ENCODE data around the gene HK2. TPM values are rescaled to one million over a fixed set of nuclear protein-coding genes. Genes with fewer than 3 reads are reported as not detected.

HK2 gene
- total and polyA plus RNA-seq, 2 donors (not counting 3 experiments of a cell fraction or from before 2014, with no cell fraction given), result 3.4 to 13.0 TPM

DNA sequence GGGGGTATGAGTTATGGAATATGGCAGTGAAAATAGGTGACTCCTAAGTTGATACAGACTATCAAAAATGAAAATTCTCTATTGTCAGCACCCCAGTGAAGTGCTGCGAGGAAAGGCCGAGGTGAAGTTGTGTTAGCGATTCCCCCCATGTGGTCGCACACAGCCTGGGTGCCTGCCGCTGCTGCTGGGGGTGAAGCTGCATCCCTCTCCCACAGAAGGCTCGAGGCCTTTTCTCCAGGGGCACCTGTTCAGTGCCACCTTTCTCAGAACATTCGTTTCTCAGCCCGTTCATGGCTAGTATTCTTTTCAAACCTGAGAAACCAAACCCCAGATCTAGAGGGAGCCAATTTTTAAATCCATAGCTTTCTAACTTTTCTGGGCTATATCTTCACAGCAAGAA lies 23.8 kb downstream of the HK2 start:
- Histone ChIP-seq H3K79me2 (ENCODE audit: control insufficient read depth, insufficient read depth, low read length) (no peaks in the 10 kb centered on the region), H3K27me3 (ENCODE audit: control insufficient read depth in 2 of 2, insufficient read depth in 2 of 2, low read length in 2 of 2) (no peaks in the 10 kb centered on the region), H3K4me2 (ENCODE audit: insufficient read depth, low read length) (no peak overlapping the region), H4K20me1 (replicated peaks; ENCODE audit: control insufficient read depth, extremely low read depth, insufficient read depth, low read length) (no peaks in the 10 kb centered on the region), H3K4me3 (replicated peaks in 1 of 3; ENCODE audit: insufficient read depth in 1 of 3, low read depth in 1 of 3, low read length in 3 of 3) (no peak overlapping the region), H3K9me3 (replicated peaks; ENCODE audit: control insufficient read depth, insufficient read depth, low read length) (no peaks in the 10 kb centered on the region), H3K4me1 (ENCODE audit: control insufficient read depth, extremely low read depth, insufficient read depth, low read length) (no peaks in the 10 kb centered on the region), H3K27ac (ENCODE audit: insufficient read depth, low read depth, low read length) (no peak overlapping the region), H2AFZ (ENCODE audit: low read depth, low read length) (no peak overlapping the region), H3K9me1 (replicated peaks; ENCODE audit: control insufficient read depth, extremely low read depth, insufficient read depth, low read length) (no peaks in the 10 kb centered on the region), H3K9ac (replicated peaks; ENCODE audit: extremely low read depth, insufficient read depth, low read length) (no peak overlapping the region), H3K36me3 (ENCODE audit: control insufficient read depth in 2 of 2, extremely low read depth in 1 of 2, insufficient read depth in 2 of 2, low read length in 2 of 2) (peaks cover 0 to 3% of the 10 kb centered on the region in 2 experiments)
- POLR2A ChIA-PET, result no interaction called here
- no peak for FAIRE-seq
- intact Hi-C loops (cut with micrococcal nuclease), result no loop called here
- dilution Hi-C loops (cut with MboI; ENCODE audit: extremely low pct_ligation_motif_present, low sequenced_read_pairs), result no loop called here
- CTCF ChIA-PET, result no interaction called here
- no peak for DNase-seq (ENCODE audit: low read depth, low spot score)
- BruUV-seq (replicated peaks), result no TSS peak
- TF ChIP-seq POLR2AphosphoS5 (IDR thresholded peaks at IDR 0.05; ENCODE audit: insufficient read depth, low read depth, low read length), result no peak
- TF ChIP-seq JUN (IDR thresholded peaks at IDR 0.05; ENCODE audit: borderline replicate concordance, insufficient read depth, insufficient read length, low read depth), result no peak
- no peak for TF ChIP-seq EZH2 (IDR thresholded peaks at IDR 0.05; ENCODE audit: borderline replicate concordance, low read depth, low read length, severe bottlenecking)
- TF ChIP-seq GATA2 (IDR thresholded peaks at IDR 0.05; ENCODE audit: insufficient read depth, insufficient read length, low read depth, low read length), result no peak
- TF ChIP-seq MYC (IDR thresholded peaks at IDR 0.05; ENCODE audit: low read depth, low read length), result no peak
- no peak for TF ChIP-seq MAX (IDR thresholded peaks at IDR 0.05; ENCODE audit: insufficient read depth, insufficient read length)
- no peak for TF ChIP-seq FOS (IDR thresholded peaks at IDR 0.05; ENCODE audit: borderline replicate concordance, insufficient read depth, low read length)
- no peak for TF ChIP-seq POLR2A (IDR thresholded peaks at IDR 0.05; ENCODE audit: low read depth, low read length)
- TF ChIP-seq, protein P1, sequence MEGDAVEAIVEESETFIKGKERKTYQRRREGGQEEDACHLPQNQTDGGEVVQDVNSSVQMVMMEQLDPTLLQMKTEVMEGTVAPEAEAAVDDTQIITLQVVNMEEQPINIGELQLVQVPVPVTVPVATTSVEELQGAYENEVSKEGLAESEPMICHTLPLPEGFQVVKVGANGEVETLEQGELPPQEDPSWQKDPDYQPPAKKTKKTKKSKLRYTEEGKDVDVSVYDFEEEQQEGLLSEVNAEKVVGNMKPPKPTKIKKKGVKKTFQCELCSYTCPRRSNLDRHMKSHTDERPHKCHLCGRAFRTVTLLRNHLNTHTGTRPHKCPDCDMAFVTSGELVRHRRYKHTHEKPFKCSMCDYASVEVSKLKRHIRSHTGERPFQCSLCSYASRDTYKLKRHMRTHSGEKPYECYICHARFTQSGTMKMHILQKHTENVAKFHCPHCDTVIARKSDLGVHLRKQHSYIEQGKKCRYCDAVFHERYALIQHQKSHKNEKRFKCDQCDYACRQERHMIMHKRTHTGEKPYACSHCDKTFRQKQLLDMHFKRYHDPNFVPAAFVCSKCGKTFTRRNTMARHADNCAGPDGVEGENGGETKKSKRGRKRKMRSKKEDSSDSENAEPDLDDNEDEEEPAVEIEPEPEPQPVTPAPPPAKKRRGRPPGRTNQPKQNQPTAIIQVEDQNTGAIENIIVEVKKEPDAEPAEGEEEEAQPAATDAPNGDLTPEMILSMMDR (IDR thresholded peaks at IDR 0.05; ENCODE audit: extremely low read depth in 1 of 2, insufficient read depth in 1 of 2, low read depth in 1 of 2, low read length in 2 of 2), result no peak
